Caco-2 (cell line): Measurements from ENCODE around the gene TRPV3. TPM values are rescaled to one million over a fixed set of nuclear protein-coding genes. Genes with fewer than 3 reads are reported as not detected.
"Not testable (repeated sequence)": the region's sequence is repeated elsewhere in the genome, so short reads cannot be mapped to it uniquely, and the experiment has no call there.

Source experiments
- BruUV-seq: library from RNA; stranded (reverse); fragments of 400-500 nt; replicated peaks from 2 replicates; lab custom pipeline; 2021; lab: Mats Ljungman, UMichigan
- CTCF ChIA-PET: fragments of 300-600 bp; sonication (Branson Sonifier 250); formaldehyde crosslinking; loops from one replicate; lab custom pipeline; 2022; ENCODE audit warnings: antibody characterized with exemption; lab: Charles Lee
- POLR2A ChIA-PET: fragments of 300-600 bp; sonication (Branson Sonifier 250); formaldehyde crosslinking; loops from one replicate; lab custom pipeline; 2022; ENCODE audit warnings: antibody characterized with exemption; lab: Charles Lee
- DNase-seq, 2 experiments: peaks; one replicate each; pipeline versions ENCODE4 v3.0.0 to v3.0.0-alpha.2; 2020 to 2022
- H3K27me3 ChIP-seq: replicated peaks from 2 replicates; pipeline ENCODE4 v1.6.0; 2011; ENCODE audit warnings: low read length; ENCODE audit not compliant: control insufficient read depth, insufficient read depth
- H3K36me3 ChIP-seq: 2 replicates; pipeline ENCODE4 v1.5.1; 2011; ENCODE audit warnings: low read length; ENCODE audit not compliant: control insufficient read depth, insufficient read depth
- H3K4me1 ChIP-seq: fragments of 250-450 bp; sonication (Bioruptor Pico); 2 replicates; pipeline ENCODE4 v1.5.1; 2020; ENCODE audit warnings: mild to moderate bottlenecking
- H3K4me3 ChIP-seq: 2 replicates; pipeline ENCODE4 v1.5.1; 2011; ENCODE audit warnings: low read depth, mild to moderate bottlenecking, control low read depth, low read length
- H3K9me3 ChIP-seq: fragments of 250-450 bp; sonication (Bioruptor Pico); 2 replicates; pipeline ENCODE4 v1.5.1; 2020; ENCODE audit warnings: mild to moderate bottlenecking, moderate library complexity
- H3K27ac Mint-ChIP-seq: one replicate; pipeline ENCODE4 v1.8.0; 2022; ENCODE audit warnings: mixed read lengths; ENCODE audit not compliant: unreplicated experiment
- H3K27me3 Mint-ChIP-seq: one replicate; pipeline ENCODE4 v1.8.0; 2022; ENCODE audit warnings: mixed read lengths; ENCODE audit not compliant: insufficient read depth, unreplicated experiment
- H3K36me3 Mint-ChIP-seq: one replicate; pipeline ENCODE4 v1.8.0; 2022; ENCODE audit warnings: mild to moderate bottlenecking, mixed read lengths; ENCODE audit not compliant: insufficient read depth, unreplicated experiment
- H3K4me1 Mint-ChIP-seq: one replicate; pipeline ENCODE4 v1.8.0; 2022; ENCODE audit warnings: low read depth, mixed read lengths; ENCODE audit not compliant: unreplicated experiment
- H3K4me3 Mint-ChIP-seq: one replicate; pipeline ENCODE4 v1.8.0; 2022; ENCODE audit warnings: mild to moderate bottlenecking, moderate library complexity, mixed read lengths; ENCODE audit not compliant: unreplicated experiment
- H3K9me3 Mint-ChIP-seq: one replicate; pipeline ENCODE4 v1.8.0; 2022; ENCODE audit warnings: mixed read lengths; ENCODE audit not compliant: unreplicated experiment
- intact Hi-C: fragments of 100-400 bp; cut with micrococcal nuclease; formaldehyde crosslinking; loops from one replicate; pipeline ENCODE4 v1.10.0; 2022; ENCODE audit not compliant: unreplicated experiment
- total RNA-seq: library from RNA; stranded (reverse); gene quantifications from 2 replicates; pipeline ENCODE4 v1.2.3, GENCODE V29; 2022
- TF ChIP-seq, protein P1 (sequence below), 2 experiments: fragments of 200-600 bp in 1 of 2; IDR thresholded peaks; 1 replicate in 1 of 2; 2 replicates in 1 of 2; pipeline versions ENCODE4 v1.5.1 to v1.8.0; 2011 to 2022; ENCODE audit warnings: antibody characterized with exemption in 1 of 2, control low read depth in 1 of 2, inconsistent platforms in 1 of 2, low read depth in 1 of 2, low read length in 1 of 2, mild to moderate bottlenecking in 1 of 2, moderate library complexity in 1 of 2; ENCODE audit not compliant: insufficient read depth in 1 of 2, severe bottlenecking in 1 of 2, unreplicated experiment in 1 of 2

Gene TRPV3
- total RNA-seq, 1 experiment from 2014 or later = 8.4 TPM

DNA sequence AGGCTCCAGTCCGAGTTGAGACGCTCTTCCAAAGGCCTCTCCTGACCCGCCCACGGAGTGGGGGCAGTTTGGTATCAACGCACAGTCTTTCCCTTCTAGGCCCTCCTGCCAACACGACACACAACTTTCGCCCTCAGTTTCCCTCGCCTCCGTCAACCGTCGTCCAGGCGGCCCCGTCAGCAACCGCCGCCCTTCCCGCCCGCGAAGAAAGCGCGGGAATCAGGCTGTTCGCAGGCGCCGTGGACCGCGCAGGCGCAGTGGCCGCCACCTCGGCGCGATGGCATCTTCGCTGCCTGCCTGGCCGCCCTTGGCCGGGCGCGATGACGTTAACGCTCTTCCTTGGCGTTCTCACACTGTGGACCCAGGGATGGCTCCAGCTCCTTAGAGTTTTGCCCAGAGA, 86.0 kb downstream of the TRPV3 start, which contains the start of gene SPATA22:
TSS of gene SPATA22 (minus strand) at position 221 of the 400 bp plus-strand sequence. CDS start 2,494 bp downstream, outside the sequence.
- H3K4me1 Mint-ChIP-seq = peaks cover 30% of the 10 kb centered on the region
- Histone ChIP-seq H3K4me3 (no peak within 1 kb of the TSS), H3K27me3 (no peaks in the 10 kb centered on the region), H3K9me3 (0 out of 2 replicates have a peak, but pooled peaks cover 3% of the 10 kb centered on the region), H3K4me1 (peaks cover 32% of the 10 kb centered on the region), H3K36me3 (no peaks in the 10 kb centered on the region)
- H3K9me3 Mint-ChIP-seq = no peaks in the 10 kb centered on the region
- POLR2A ChIA-PET = no interaction called here
- H3K27me3 Mint-ChIP-seq = no peaks in the 10 kb centered on the region
- H3K27ac Mint-ChIP-seq = no peak within 1 kb of the TSS
- H3K4me3 Mint-ChIP-seq = no peak within 1 kb of the TSS
- CTCF ChIA-PET = no interaction called here
- intact Hi-C loops = loop anchor here (10.0 kb wide), 1 partner anchor 63 kb away; no protein-coding TSS in a partner anchor
- TF ChIP-seq, protein P1, sequence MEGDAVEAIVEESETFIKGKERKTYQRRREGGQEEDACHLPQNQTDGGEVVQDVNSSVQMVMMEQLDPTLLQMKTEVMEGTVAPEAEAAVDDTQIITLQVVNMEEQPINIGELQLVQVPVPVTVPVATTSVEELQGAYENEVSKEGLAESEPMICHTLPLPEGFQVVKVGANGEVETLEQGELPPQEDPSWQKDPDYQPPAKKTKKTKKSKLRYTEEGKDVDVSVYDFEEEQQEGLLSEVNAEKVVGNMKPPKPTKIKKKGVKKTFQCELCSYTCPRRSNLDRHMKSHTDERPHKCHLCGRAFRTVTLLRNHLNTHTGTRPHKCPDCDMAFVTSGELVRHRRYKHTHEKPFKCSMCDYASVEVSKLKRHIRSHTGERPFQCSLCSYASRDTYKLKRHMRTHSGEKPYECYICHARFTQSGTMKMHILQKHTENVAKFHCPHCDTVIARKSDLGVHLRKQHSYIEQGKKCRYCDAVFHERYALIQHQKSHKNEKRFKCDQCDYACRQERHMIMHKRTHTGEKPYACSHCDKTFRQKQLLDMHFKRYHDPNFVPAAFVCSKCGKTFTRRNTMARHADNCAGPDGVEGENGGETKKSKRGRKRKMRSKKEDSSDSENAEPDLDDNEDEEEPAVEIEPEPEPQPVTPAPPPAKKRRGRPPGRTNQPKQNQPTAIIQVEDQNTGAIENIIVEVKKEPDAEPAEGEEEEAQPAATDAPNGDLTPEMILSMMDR (IDR thresholded peaks at IDR 0.05; ENCODE audit: insufficient read depth in 1 of 2, low read depth in 1 of 2, low read length in 1 of 2, severe bottlenecking in 1 of 2, unreplicated experiment in 1 of 2) = no peak
- no peak for DNase-seq
- H3K36me3 Mint-ChIP-seq = no peaks in the 10 kb centered on the region
- no TSS peak for BruUV-seq

DNA sequence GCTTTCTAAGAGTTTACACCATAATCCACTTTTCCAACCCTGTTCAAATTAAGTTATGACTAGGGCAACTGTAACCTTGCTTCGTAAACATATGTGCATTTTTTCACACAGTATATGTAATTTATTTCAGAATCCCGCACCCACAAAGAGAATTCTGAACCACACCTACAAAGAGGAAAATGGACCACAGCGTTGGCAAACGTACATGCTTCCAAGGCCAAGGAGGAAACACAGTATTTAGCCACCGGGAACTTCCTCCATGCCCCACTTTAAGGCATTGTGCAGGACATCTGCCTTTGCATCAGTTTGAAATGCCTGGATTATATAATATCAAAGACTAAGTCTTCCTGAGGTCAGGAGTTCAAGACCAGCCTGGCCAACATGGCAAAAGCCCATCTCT, 88.1 kb downstream of the TRPV3 start:
- CTCF ChIA-PET = no interaction called here
- no peak overlapping the region for H3K27ac Mint-ChIP-seq
- TF ChIP-seq, protein P1 (IDR thresholded peaks at IDR 0.05; ENCODE audit: insufficient read depth in 1 of 2, low read depth in 1 of 2, low read length in 1 of 2, severe bottlenecking in 1 of 2, unreplicated experiment in 1 of 2) = no peak
- Histone ChIP-seq H3K4me1 (peaks cover 11% of the 10 kb centered on the region), H3K9me3 (0 out of 2 replicates have a peak, but pooled peaks cover 3% of the 10 kb centered on the region), H3K4me3 (no peak overlapping the region), H3K27me3 (no peaks in the 10 kb centered on the region), H3K36me3 (no peaks in the 10 kb centered on the region)
- no peak for DNase-seq
- H3K4me3 Mint-ChIP-seq = no peak overlapping the region
- POLR2A ChIA-PET = no interaction called here
- intact Hi-C loops = no loop called here
- H3K27me3 Mint-ChIP-seq = no peaks in the 10 kb centered on the region
- no TSS peak for BruUV-seq
- peaks cover 11% of the 10 kb centered on the region for H3K4me1 Mint-ChIP-seq
- H3K9me3 Mint-ChIP-seq = no peaks in the 10 kb centered on the region
- H3K36me3 Mint-ChIP-seq = no peaks in the 10 kb centered on the region

DNA sequence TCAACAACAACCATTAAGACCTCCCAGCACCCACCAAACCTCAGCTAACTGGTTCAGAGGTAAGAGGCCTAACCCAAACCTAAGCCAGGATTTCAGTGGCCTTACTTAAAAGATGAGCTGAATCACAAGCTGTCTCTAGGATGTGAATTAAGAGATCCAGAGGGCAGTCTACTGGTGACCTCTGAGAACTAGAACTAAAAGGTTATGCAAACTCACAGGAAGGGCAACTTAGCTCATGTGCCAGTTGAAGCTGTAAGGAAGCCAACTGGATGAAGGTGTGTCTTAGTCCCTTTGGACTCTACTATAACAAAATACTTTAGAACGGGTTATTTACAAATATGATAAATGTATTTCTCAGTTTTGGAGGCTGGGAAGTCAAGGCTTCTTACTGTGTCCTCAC, 91.3 kb downstream of the TRPV3 start:
- intact Hi-C loops, H3K4me1 Mint-ChIP-seq, H3K36me3 ChIP-seq, DNase-seq, H3K4me3 Mint-ChIP-seq, H3K4me1 ChIP-seq, H3K27ac Mint-ChIP-seq, H3K27me3 ChIP-seq, H3K4me3 ChIP-seq, CTCF ChIA-PET, H3K27me3 Mint-ChIP-seq, POLR2A ChIA-PET, H3K9me3 Mint-ChIP-seq, H3K9me3 ChIP-seq, H3K36me3 Mint-ChIP-seq, BruUV-seq: not testable (repeated sequence)

Other genes with a start within 250 kb of the TRPV3 start
- not detected in 2 replicates for gene OR3A2, start 171.5 kb downstream of the TRPV3 start, total RNA-seq
- not detected in 2 replicates for gene OR1E1, start 159.4 kb downstream of the TRPV3 start, total RNA-seq
- gene OR3A3, start 146.4 kb downstream of the TRPV3 start, total RNA-seq = not detected in 2 replicates
- gene OR1E2, start 124.0 kb downstream of the TRPV3 start, total RNA-seq = not detected in 2 replicates
- not detected in 2 replicates for gene SPATA22, start 86.0 kb downstream of the TRPV3 start, total RNA-seq
- 0.27 and 0.42 TPM in 2 replicates for gene ASPA, start 81.8 kb downstream of the TRPV3 start, total RNA-seq
- 1.8 and 3.1 TPM in 2 replicates for gene TRPV1, start 51.6 kb upstream of the TRPV3 start, total RNA-seq
- gene SHPK, start 78.4 kb upstream of the TRPV3 start, total RNA-seq = 17.4 and 17.7 TPM in 2 replicates
- gene CTNS, start 78.9 kb upstream of the TRPV3 start, total RNA-seq = 11.8 and 15.6 TPM in 2 replicates
- 58.2 and 61.9 TPM in 2 replicates for gene TAX1BP3, start 110.8 kb upstream of the TRPV3 start, total RNA-seq
- 35.1 and 36.8 TPM in 2 replicates for gene EMC6, start 111.0 kb upstream of the TRPV3 start, total RNA-seq
- gene P2RX5, start 138.3 kb upstream of the TRPV3 start, total RNA-seq = 0.66 and 1.4 TPM in 2 replicates
- gene HASPIN, start 166.1 kb upstream of the TRPV3 start, total RNA-seq = 9.1 and 9.5 TPM in 2 replicates
- gene ITGAE, start 243.4 kb upstream of the TRPV3 start, total RNA-seq = 12.5 and 12.8 TPM in 2 replicates